Suprapubic skin (tissue), 3 donors: Measurements from ENCODE around the gene CLEC18C.
"Not testable (repeated sequence)": the region's sequence is repeated elsewhere in the genome, so short reads cannot be mapped to it uniquely, and the experiment has no call there.

Experiments
- EP300 ChIP-seq: sonication (generic); formaldehyde crosslinking; IDR thresholded peaks from one replicate; pipeline ENCODE4 v1.6.1; 2017; ENCODE audit warnings: antibody characterized with exemption
- POLR2A ChIP-seq, 2 donors: fragments of 450-650 bp; IDR thresholded peaks; one replicate each; pipeline ENCODE4 v1.6.1; 2017; ENCODE audit warnings: antibody characterized with exemption in 2 of 2, mild to moderate bottlenecking in 2 of 2, moderate library complexity in 2 of 2
- TF ChIP-seq, protein P1 (sequence below), 2 donors: fragments of 200-600 bp in 1 of 2; fragments of 450-650 bp in 1 of 2; sonication (generic) in 1 of 2; IDR thresholded peaks; one replicate each; pipeline ENCODE4 v1.5.1; 2016 to 2019; ENCODE audit warnings: antibody characterized with exemption in 2 of 2, mild to moderate bottlenecking in 1 of 2, moderate library complexity in 1 of 2

GRCh38 chr16:70206382-70206781, 32.8 kb downstream of the CLEC18C start:
- TF ChIP-seq POLR2A (IDR thresholded peaks at IDR 0.05); EP300: not testable (repeated sequence)
- TF ChIP-seq, protein P1, sequence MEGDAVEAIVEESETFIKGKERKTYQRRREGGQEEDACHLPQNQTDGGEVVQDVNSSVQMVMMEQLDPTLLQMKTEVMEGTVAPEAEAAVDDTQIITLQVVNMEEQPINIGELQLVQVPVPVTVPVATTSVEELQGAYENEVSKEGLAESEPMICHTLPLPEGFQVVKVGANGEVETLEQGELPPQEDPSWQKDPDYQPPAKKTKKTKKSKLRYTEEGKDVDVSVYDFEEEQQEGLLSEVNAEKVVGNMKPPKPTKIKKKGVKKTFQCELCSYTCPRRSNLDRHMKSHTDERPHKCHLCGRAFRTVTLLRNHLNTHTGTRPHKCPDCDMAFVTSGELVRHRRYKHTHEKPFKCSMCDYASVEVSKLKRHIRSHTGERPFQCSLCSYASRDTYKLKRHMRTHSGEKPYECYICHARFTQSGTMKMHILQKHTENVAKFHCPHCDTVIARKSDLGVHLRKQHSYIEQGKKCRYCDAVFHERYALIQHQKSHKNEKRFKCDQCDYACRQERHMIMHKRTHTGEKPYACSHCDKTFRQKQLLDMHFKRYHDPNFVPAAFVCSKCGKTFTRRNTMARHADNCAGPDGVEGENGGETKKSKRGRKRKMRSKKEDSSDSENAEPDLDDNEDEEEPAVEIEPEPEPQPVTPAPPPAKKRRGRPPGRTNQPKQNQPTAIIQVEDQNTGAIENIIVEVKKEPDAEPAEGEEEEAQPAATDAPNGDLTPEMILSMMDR (IDR thresholded peaks at IDR 0.05), result not testable (repeated sequence)
